Neural crest cell (in vitro differentiated cells): ENCODE results near the gene PCDH19. TPM values are rescaled to one million over a fixed set of nuclear protein-coding genes. Genes with fewer than 3 reads are reported as not detected.

Experiments
- DNase-seq: peaks from one replicate; pipeline ENCODE4 v3.0.0; 2021; ENCODE audit warnings: low read depth, mixed read lengths, low spot score
- H3K27ac Mint-ChIP-seq: one replicate; pipeline ENCODE4 v1.8.0; 2021; ENCODE audit warnings: mild to moderate bottlenecking, mixed read lengths; ENCODE audit not compliant: unreplicated experiment
- H3K27me3 Mint-ChIP-seq: 2 replicates; pipeline ENCODE4 v1.8.0; 2021; ENCODE audit warnings: low read depth, mild to moderate bottlenecking, mixed read lengths
- H3K36me3 Mint-ChIP-seq: 2 replicates; pipeline ENCODE4 v1.8.0; 2021; ENCODE audit warnings: low read depth, mild to moderate bottlenecking, mixed read lengths
- H3K4me1 Mint-ChIP-seq: 2 replicates; pipeline ENCODE4 v1.8.0; 2021; ENCODE audit warnings: mixed read lengths
- H3K4me3 Mint-ChIP-seq: one replicate; pipeline ENCODE4 v1.8.0; 2021; ENCODE audit warnings: mild to moderate bottlenecking, mixed read lengths
- H3K9me3 Mint-ChIP-seq: 2 replicates; pipeline ENCODE4 v1.8.0; 2021; ENCODE audit warnings: mixed read lengths
- total RNA-seq: library from RNA; stranded (reverse); gene quantifications from 2 replicates; pipeline ENCODE4 v1.2.1, GENCODE V29; 2021
- TF ChIP-seq, protein P1 (sequence below): fragments of 200-600 bp; sonication (generic); conservative IDR thresholded peaks from 2 replicates; pipeline ENCODE4 v1.5.0; 2021; ENCODE audit warnings: antibody characterized with exemption, mild to moderate bottlenecking

The PCDH19 gene
- total RNA-seq, 1 donor from 2014 or later = 30.2 TPM

DNA sequence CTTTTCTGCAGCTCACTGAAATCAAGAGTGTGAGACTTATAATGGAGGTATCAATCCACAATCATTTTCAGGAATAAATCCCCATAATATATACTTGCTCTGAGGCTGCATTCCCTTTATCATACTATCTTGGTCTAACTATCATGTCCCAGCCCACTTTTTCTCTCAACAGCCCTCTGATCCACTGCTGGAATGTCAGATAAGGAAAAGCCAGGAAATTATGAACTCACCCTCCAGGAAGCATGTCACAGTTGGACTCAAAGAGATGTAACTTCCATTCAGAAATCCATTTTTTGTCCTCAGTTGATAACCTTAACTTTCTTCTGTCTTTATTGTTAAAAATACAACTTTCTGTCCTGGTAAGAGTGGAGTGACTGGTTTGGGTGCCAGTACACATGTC, 144.9 kb downstream of the PCDH19 start:
- no peaks in the 10 kb centered on the region for H3K36me3 Mint-ChIP-seq
- TF ChIP-seq, protein P1, sequence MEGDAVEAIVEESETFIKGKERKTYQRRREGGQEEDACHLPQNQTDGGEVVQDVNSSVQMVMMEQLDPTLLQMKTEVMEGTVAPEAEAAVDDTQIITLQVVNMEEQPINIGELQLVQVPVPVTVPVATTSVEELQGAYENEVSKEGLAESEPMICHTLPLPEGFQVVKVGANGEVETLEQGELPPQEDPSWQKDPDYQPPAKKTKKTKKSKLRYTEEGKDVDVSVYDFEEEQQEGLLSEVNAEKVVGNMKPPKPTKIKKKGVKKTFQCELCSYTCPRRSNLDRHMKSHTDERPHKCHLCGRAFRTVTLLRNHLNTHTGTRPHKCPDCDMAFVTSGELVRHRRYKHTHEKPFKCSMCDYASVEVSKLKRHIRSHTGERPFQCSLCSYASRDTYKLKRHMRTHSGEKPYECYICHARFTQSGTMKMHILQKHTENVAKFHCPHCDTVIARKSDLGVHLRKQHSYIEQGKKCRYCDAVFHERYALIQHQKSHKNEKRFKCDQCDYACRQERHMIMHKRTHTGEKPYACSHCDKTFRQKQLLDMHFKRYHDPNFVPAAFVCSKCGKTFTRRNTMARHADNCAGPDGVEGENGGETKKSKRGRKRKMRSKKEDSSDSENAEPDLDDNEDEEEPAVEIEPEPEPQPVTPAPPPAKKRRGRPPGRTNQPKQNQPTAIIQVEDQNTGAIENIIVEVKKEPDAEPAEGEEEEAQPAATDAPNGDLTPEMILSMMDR = no peak
- H3K27me3 Mint-ChIP-seq = peaks cover 3% of the 10 kb centered on the region
- no peaks in the 10 kb centered on the region for H3K4me1 Mint-ChIP-seq
- H3K9me3 Mint-ChIP-seq = peaks cover 12% of the 10 kb centered on the region
- DNase-seq = no peak
- H3K27ac Mint-ChIP-seq = no peak overlapping the region
- H3K4me3 Mint-ChIP-seq = no peak overlapping the region

- peaks cover 7% of the 10 kb centered on the region for H3K9me3 Mint-ChIP-seq
- no peak for DNase-seq
- no peak overlapping the region for H3K27ac Mint-ChIP-seq
- H3K27me3 Mint-ChIP-seq = peaks cover 3% of the 10 kb centered on the region
- no peak overlapping the region for H3K4me3 Mint-ChIP-seq
- H3K36me3 Mint-ChIP-seq = no peaks in the 10 kb centered on the region
- no peaks in the 10 kb centered on the region for H3K4me1 Mint-ChIP-seq
- TF ChIP-seq, protein P1 = no peak
Measured at GRCh38 chrX:100264200-100264599, 145.9 kb downstream of the PCDH19 start.

GRCh38 chrX:100263650-100264049, 146.4 kb downstream of the PCDH19 start:
- H3K4me3 Mint-ChIP-seq = no peak overlapping the region
- no peaks in the 10 kb centered on the region for H3K4me1 Mint-ChIP-seq
- H3K36me3 Mint-ChIP-seq = no peaks in the 10 kb centered on the region
- no peak overlapping the region for H3K27ac Mint-ChIP-seq
- TF ChIP-seq, protein P1 = no peak
- no peak for DNase-seq
- H3K9me3 Mint-ChIP-seq = peaks cover 4% of the 10 kb centered on the region
- H3K27me3 Mint-ChIP-seq = peaks cover 3% of the 10 kb centered on the region

DNA sequence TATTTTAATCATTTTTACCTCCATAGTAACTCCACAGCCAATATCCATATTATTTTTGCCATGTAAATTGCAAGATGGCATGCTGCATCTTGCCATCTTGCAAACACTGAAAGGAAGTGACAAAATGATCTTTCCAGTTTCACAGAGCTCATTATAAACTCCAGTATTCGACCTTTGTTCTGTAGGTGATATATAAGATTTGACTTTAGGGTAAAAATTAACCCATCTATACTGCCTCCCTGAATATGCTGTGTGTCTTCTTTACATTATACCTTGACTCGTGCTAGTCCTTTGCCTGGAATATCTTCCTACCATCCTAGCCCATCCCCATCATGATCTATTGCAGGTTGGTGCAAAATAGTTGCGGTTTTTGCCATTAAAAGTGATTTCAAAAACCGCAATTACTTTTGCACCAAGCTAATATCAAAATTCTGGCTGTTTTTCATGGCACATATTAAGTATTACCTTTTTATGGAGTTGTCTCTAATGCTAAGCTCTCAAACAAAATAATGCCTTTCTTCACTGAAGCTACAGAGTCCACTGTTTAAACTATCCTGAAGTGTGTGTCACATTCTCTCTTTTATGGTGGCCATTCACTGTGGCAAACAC, 161.1 kb downstream of the PCDH19 start:
- H3K27me3 Mint-ChIP-seq = no peaks in the 10 kb centered on the region
- DNase-seq = no peak
- H3K27ac Mint-ChIP-seq = no peak overlapping the region
- no peaks in the 10 kb centered on the region for H3K36me3 Mint-ChIP-seq
- H3K9me3 Mint-ChIP-seq = peaks cover 14% of the 10 kb centered on the region
- H3K4me1 Mint-ChIP-seq = no peaks in the 10 kb centered on the region
- TF ChIP-seq, protein P1 = no peak
- H3K4me3 Mint-ChIP-seq = no peak overlapping the region

GRCh38 chrX:100247826-100248225, 162.2 kb downstream of the PCDH19 start:
- Mint-ChIP-seq H3K9me3 (peaks cover 14% of the 10 kb centered on the region), H3K4me1 (no peaks in the 10 kb centered on the region), H3K27ac (no peak overlapping the region), H3K4me3 (no peak overlapping the region), H3K27me3 (no peaks in the 10 kb centered on the region), H3K36me3 (no peaks in the 10 kb centered on the region)
- TF ChIP-seq, protein P1 = no peak
- no peak for DNase-seq
